NAMALWA (cell line): ENCODE measurements around the gene TBX5.
"Not testable (repeated sequence)": the region's sequence is repeated elsewhere in the genome, so short reads cannot be mapped to it uniquely, and the experiment has no call there.

Experiments used
- DNase-seq: peaks from one replicate; pipeline ENCODE4 v3.0.0-alpha.2; 2015; ENCODE audit warnings: low spot score

Gene TBX5

GRCh38 chr12:114371733-114372132, 34.2 kb downstream of the TBX5 start:
- no peak for DNase-seq

DNA sequence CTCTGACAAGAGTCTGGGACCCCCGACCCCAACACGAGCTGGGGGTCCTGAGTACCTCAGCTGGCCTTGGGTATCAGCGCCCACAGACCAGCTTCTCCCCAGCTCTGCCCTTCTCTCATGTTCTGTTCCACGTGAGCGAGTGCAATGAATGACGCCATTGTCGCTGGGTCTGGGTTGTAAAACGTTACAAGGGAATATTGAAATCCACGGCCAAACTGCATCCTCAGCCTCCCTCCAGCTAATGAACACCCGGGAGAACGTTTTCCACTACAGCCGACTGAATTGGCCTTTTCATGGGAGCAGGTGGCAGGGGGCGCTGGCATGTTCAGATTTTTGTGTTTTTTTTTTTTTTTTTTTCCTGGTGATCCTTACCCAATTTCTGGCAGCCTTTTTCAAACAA, 34.7 kb downstream of the TBX5 start:
- no peak for DNase-seq

DNA sequence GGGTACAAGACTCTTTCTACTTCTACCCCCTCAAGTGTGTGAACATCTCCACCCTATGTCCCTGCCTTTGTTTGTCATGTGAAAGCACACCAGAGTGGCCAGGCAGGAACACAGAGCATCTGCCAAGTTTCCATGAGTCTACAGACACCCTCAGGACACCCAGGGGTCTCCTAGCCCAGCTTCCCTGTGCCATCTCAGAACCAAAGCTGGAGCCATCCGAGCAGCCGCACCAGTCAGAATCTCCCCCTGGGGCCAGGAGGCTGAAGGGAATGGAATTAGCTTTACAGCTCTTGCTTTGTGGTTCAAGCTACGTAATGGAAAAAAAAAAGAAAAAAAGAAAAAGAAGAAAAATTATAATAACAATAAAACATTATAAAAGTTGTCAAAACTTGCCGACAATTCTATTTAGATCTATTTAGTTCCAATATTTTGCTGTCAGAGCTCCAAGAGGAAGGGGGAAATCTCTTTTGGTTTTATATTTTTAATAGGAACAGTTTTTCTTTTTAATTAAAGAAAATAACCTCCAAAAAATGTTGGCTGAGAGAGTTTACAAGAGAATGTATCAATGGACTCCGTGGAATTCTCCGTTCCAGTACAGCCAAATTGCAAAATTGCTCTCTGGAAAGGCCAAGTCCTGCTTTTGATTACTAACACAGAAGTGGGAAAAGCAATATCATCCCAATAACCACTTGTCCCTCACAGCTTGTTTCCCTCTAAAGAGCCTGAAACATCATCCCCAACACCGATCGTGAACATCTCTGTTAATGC, 37.1 kb downstream of the TBX5 start:
- no peak for DNase-seq

GRCh38 chr12:114361992-114362391, 44.0 kb downstream of the TBX5 start:
- no peak for DNase-seq

DNA sequence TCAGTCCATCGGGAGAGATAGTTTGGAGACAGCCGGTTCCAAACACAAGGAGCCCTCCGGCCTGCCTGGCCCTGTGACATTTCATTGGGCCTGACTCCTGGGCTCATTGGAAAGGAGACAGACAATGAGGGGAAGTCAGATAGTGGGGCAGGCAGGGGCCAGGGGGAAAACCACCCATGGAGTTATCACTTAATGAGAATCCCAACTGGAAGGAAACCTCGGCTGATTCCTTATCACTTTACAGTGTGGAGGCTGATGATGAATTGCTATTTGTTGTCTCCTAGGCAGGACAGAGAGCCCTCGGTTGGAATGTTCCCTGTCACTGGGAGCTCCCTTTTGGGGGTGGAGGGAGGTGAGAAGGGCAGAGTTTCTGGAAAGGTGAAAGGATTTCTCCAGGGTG, 44.4 kb downstream of the TBX5 start:
- no peak for DNase-seq

- no peak for DNase-seq
These were observed 45.5 kb downstream of the TBX5 start for GRCh38 chr12:114360485-114360884.

DNA sequence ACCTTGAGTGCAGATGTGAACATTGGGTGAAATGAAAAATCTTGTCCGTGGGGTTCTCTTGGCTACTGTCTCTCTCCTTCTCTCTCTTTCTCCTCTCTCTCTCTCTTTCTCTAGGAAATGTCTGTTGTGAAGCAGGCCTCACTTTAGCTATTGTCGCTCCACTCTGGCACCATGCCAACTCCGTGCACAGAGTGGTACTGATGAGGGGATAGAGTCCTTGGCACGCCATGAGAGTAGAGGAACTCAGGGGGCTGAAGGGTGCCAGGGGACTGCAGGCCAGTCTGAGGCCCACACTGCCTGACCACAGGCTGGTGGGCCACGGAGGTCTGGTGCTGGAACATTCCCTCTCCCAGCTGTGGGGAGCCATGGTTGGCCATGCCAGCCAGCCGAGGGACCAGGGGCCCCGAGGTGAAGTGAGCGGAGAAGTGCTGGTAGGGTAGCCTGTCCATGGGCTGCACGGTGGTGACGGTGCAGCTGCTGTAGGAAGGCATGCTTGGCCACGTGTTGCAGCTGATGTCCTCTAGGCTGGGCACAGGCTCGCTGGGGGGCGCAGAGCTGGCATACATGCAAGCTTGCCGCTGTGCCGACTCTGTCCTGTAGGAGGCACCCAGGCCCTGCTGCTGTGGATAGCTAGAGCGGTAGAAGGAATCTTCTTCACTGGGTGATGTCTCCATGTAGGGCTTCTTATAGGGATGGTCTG, 50.4 kb downstream of the TBX5 start:
- DNase-seq: peak; percentile 9

DNA sequence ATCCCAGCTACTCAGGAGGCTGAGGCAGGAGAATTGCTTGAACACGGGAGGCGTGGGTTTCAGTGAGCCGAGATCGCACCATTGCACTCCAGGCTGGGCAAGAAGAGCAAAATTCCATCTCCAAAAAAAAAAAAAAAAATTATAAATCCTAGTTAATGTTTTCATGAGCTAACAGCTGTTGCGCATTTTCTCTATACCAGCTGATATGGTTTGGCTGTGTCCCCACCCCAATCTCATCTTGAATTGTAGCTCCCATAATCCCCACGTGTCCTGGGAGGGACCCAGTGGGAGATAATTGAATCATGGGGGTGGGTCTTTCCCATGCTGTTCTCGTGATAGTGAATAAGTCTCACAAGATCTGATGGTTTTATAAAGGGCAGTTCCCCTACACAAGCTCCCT, 56.7 kb downstream of the TBX5 start:
- not testable (repeated sequence) for DNase-seq

GRCh38 chr12:114347861-114348260, 58.1 kb downstream of the TBX5 start:
- no peak for DNase-seq

GRCh38 chr12:114344831-114345230, 61.1 kb downstream of the TBX5 start:
- DNase-seq: no peak

GRCh38 chr12:114344303-114344663, 61.7 kb downstream of the TBX5 start:
- no peak for DNase-seq

DNA sequence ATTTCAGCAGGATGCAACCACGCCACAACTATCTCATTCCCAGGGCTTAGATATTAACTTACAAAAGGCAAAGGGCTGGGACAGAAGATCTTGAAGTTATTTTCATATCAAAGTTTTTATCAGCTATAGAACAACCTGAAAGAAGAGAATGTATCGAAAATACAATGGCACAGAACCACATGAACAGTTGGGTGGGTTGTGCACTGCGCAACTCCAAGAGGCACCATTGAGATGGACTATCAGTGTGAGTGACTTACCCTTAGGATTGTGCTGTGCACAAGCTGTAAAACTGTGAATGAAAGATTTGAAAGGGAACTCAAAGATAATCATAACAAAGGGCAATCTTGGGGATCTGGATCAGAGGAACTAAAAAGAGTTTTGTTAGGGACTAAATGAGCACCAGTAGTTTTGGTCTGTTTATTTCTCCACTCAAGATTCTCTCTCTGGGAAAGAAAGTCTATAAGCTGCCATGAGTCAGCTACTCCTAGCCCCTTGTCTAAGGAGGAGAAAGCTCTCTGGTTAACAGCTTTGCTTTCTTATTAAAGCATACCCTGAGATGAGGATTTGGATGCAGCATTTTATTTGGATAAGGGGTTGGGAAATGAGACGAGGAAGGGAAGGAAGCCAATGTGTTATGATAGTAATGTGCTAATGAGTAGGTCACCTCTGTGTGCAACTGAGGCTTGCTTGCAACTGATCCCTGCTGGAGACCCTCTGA, 62.2 kb downstream of the TBX5 start:
- DNase-seq: no peak

DNA sequence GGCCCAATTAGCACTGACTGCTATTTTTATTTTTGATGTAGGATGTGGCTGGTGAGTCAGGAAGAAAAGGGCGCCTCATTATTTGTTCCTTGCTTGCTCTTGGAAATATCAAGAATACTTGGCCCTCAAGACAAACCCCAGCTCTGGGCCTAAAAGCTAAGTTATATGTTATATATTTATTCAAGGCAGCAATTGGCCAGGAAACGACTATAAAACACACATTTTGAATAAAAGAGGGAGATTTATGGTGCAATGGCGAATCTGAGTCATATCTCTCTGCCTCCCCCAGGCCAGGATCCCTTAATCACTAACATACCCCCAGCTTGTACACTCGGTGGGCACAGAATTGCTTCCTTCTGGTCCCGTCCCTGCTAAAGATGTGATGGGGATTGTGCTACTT, 63.3 kb downstream of the TBX5 start:
- no peak for DNase-seq

- no peak for DNase-seq
These were observed 64.3 kb downstream of the TBX5 start for GRCh38 chr12:114341635-114342034.

DNA sequence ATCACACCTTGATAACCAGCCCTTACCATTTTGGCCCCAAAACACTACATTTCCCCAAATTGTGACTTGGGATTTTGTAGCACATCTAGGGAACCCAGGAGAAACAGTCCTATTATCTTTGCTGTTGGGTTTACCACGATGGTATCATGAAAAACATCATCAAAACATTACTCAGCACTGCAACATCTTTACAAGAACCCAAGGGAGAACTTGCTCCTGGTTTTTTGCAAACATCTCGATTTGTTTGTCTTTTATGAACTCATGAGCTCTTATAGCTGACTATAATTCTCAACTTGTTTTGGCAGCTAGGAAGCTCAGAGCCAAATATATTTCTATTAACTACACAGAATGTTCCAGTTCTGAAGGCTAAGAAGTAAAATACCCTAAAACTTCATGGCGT, 65.7 kb downstream of the TBX5 start:
- DNase-seq: no peak

DNA sequence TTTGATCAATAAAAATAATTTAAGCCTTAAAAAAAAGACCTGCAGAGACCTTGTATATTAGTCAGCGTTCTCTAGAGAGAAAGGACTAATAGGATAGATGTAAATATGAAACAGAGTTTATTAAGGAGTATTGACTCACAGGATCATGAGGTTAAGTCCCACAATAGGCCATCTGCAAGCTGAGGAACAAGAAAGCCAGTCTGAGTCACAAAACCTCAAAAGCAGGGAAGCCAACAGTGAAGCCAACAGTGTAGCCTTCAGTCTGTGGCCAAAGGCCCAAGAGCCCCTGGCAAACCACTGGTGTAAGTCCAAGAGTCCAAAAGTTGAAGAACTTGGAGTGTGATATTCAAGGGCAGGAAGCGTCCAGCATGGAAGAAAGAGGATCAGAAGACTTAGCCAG, 66.3 kb downstream of the TBX5 start:
- DNase-seq: no peak

GRCh38 chr12:114335607-114336006, 70.3 kb downstream of the TBX5 start:
- no peak for DNase-seq

GRCh38 chr12:114334395-114334794, 71.5 kb downstream of the TBX5 start:
- no peak for DNase-seq

DNA sequence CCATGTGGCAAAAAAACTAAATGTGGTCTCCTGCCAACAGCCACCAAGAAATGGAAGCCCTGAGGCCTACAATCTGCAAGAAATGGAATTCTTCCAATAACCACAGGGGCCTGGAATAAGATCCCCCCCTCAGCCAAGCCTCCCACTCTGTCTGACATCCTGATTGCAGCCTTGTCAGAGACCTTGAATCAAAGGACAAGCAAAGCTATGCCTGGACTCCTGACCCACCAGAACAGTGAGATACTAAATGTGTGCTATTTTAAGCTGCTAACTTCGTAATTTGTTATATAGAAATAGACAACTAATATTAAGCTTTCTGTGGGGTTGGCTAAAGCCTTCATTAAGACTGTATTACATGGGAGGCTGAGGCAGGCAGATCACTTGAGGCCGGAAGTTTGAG, 77.7 kb downstream of the TBX5 start:
- no peak for DNase-seq

DNA sequence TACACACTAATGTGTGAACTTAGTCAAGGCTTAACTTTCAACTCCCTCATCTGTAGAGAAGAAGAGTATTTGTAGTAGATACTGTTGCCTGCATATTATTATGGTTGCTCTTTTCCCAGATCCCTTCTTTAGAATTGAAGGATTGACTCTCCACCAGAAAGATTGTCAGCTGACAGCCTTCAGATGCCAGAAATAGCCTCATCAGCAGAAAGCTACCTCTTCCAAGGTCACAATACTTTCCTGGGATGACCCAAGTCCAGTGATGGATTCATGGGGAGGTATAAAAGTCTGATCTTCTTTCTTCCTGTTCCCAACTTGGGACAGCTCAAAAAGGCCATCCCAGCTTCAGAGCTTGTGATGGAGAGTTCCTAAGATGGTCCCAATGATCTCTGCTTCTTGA, 78.2 kb downstream of the TBX5 start:
- DNase-seq: no peak

DNA sequence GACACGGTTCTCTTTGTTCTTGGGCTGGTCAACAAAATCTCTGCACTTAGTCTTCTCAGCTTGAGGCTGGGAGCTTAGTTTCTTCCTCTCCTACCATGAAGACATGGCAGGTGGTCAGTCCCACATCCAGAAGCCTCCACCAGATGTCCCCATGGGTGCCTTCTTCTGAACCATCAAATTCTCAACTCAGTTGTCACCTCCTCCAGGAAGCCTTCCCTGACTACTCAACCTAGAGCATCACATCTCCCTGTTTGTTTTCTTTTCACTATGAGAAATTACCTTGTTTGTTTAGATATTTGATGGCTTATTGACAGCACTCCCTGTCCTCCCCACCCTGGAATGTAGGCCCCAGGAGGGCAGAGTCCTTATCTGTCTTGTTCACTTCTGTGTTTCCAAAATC, 84.4 kb downstream of the TBX5 start:
- no peak for DNase-seq

GRCh38 chr12:114320968-114321367, 85.0 kb downstream of the TBX5 start:
- no peak for DNase-seq

DNA sequence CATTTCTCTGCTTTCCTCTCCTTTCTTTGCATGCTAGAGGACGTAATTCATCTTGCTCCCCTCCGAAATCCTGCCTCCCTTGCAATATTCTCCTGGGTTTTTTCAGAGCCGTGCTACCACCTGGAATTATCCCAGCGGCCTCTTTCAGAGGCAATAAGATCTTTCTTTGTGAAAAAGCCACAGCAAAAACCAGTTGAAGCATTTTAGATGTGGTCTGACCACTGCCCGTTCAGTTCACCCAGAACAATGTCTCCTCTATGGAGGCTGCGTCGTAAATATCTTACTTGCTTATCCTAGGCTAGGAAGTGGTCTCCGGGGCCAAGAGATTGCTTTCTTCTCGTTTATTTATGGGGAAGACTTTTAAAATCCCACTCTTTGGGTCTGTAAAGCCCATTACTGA, 85.8 kb downstream of the TBX5 start:
- DNase-seq: no peak
